ENCODE measurements around the gene HIP1.
"Not testable (repeated sequence)": the region's sequence is repeated elsewhere in the genome, so short reads cannot be mapped to it uniquely, and the experiment has no call there.

HIP1 gene

DNA sequence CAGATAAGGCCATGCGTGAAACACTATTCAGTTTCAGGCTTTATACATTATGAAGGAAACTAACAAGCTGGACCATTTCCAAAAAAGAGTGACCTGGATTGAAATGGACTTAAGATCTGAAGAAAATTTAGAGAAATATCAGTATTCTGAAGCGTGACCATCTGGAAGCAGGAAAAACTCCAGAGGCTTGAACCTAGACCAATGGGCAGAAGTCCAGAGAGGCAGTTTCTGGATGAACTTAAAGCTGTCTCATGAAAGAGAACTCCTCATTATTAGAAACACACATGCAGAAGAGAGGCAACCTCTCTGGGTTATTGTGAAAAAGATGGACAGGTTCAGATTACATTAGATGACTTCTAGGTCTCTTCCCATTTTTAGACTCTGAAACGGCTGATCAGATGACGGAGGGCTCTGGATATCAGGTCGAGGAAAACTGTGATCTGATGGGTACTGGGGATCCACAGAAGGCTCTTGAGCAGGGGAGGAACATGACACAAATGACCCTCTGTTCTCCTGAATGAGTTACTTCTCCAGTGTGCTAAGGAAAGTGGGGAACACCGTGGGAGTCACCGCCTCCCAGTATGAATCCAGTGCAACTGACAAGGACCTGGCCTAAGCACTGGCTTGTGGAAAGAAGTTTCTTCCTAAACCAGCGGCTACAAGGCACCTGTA lies 130.2 kb downstream of the HIP1 start:
- DNase-seq, result no peak

DNA sequence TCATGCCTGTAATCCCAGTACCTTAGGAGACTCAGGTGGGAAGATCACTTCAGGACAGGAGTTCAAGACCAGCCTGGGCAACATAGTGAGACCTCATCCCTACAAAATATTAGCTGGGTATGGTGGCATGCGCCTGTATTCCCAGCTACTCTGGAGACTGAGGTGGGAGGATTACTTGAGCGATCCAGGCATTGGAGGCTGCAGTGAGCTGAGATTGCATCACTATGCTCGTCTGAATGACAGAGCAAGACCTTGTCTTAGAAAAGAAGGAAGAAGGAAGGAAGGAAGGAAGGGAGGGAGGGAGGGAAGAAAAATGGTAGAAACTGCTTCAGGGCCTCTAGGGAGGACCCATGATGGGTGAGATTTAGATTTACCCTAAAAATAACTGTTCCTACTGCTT lies 134.3 kb downstream of the HIP1 start:
- no peak for DNase-seq

DNA sequence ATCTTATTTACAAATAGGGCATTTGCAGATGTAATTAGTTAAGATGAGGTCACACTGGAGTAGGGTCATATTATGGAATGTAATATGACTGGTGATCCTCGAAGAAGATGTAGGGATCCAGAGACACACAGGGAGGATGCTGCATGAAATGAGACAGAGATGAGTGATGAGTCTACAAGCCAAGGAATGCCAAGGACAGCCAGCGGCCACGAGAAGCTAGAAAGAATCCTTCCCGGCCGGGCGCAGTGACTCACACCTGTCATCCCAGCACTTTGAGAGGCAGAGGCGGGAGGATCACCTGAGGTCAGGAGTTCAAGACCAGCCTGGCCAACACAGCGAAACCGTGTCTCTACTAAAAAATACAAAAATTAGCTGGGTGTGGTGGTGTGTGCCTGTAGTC lies 135.9 kb downstream of the HIP1 start:
- DNase-seq, result not testable (repeated sequence)

DNA sequence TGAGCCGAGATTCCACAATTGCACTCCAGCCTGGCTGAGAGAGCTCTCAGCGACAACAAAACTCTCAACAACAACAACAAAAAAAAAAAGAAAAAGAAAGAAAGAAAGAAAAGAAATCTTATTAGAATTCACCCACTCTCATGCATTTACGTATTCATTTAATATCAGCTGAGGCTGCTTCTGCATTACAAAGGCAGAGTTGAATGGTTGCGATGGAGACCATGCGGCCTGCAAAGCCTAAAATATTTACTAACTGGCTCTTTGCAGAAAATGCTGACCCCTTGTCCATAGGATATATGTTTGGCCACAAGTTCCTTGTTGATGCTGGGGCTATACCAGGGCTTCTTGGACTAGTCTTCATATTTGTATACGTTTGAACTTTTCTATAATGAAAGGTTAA lies 137.2 kb downstream of the HIP1 start:
- DNase-seq, result no peak

DNA sequence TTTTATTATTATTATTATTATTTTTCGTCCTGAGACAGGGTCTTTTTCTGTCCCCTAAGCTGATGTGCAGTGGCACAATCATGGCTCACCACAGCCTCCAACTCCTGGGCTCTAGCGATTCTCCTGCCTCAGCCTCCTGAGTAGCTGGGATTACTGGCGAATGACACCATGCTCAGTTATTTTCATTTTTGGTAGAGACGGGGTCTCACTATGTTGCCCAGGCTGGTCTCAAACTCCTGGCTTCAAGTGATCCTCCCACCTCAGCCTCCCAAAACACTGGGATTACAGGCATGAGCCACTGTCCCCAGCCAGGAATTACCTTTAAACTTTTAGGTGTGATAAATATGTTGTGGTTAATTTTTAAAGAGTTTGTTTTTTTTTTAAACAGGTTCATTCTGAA lies 138.0 kb downstream of the HIP1 start:
- DNase-seq, result not testable (repeated sequence)

DNA sequence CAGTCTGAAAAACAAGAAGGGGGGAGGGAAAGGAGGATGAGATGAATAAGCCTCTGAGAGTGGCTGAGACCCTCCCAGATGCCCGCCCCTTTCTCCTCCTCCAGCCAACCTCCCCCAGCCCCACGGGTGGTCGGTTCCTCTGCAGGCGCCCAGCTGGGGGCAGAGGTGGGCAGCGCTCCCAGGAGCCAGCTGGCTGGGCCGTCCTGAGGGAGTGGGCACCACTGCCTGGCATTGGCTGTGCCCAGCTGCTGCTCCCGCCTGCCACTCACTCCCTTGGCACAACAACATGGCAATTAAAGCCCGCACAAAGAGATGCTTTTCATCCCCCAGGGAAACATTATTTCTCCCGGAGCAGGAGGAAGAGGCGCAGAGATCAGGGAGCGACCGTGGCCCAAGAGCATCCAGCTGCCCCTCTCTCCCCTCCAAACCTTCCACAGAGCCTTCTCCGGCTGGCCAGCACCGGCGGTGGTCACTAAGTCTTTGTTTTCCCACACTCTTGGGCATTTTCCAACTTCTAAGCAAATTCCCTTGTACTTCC lies 139.4 kb downstream of the HIP1 start:
- no peak for DNase-seq

DNA sequence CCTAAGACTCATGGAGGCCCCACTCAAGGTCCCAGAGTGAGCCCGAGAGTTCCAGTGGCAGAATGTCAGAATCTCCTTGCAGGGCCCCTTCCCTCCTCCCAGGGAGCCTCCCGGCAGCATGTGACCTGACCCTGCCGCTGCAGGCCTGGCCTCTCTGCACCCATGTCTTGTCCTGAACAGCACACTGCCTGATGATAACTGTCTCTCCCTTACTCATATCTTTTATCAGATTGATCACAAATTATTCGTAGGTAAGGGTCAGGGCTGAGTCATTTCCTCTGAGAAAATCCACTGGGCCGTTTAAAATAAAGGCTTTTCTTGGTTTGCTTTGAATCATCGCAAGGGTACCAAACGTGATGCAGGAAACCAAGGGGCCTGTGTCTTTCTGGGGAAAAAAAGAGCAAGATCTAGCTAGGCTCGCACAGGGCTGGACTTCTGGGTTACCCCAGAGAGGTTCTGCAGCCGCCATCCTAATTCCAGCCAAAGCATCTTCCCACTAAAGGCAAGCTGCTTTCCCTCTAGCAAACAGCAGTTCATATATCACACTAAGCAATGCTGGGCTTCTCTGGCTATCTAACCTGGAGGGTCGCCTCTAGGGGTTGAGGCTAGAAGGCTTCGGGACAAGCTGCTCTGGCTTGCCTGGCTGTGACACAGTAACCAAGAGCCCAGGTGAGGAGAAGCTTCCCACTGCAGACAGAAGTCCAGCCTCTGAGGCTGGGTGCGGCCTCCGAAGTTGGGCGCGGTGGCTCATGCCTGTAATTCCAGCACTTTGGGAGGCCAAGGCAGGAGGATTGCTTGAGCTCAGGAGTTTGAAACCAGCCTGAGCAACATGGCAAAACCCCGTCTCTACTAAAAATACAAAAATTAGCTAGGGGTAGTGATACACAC lies 141.8 kb downstream of the HIP1 start:
- no peak for DNase-seq

DNA sequence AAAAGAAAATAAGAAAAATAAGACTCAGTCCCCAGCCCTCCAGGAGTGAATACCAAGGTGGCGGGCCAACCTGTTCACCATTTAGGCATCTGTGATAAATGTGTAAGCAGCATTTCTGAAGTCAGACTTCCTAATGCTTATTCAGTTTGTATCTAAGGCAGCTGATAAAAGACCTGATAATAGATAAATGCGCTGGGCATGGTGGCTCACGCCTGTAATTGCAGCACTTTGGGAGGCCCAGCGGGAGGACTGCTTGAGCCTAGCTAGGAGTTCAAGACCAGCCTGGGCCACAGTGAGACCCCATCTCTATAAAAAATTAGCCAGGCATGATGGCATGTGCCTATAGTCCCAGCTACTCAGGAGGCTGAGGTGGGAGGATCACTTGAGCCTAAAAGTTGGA lies 143.0 kb downstream of the HIP1 start:
- DNase-seq, result no peak

DNA sequence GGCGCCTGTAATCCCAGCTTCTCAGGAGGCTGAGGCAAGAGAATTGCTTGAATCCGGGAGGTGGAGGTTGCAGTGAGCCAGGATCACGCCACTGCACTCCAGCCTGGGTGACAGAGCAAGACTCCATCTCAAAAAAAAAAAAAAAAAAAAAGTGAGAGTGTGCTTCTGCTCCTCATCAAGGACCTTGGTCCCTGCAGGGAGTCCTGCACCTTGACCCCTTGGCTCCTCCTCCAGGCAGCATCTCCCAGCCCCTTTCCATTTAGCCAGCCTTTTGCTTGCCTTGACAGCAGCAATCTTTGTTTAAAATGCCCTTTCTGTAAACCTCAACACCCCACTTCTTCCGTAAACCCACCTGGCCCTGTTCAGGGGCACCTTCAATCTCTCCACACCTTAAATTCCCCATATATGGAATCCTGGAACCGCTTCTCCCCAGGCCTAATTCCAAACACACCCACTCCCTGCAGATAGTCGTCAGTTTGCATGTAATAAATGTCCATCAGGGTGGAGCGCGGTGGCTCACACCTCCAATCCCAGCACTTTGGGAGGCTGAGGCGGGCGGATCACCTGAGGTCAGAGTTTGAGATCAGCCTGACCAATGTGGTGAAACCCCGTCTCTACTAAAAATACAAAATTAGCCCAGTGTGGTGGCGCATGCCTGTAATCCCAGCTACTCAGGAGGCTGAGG lies 145.1 kb downstream of the HIP1 start:
- DNase-seq, result not testable (repeated sequence)

DNA sequence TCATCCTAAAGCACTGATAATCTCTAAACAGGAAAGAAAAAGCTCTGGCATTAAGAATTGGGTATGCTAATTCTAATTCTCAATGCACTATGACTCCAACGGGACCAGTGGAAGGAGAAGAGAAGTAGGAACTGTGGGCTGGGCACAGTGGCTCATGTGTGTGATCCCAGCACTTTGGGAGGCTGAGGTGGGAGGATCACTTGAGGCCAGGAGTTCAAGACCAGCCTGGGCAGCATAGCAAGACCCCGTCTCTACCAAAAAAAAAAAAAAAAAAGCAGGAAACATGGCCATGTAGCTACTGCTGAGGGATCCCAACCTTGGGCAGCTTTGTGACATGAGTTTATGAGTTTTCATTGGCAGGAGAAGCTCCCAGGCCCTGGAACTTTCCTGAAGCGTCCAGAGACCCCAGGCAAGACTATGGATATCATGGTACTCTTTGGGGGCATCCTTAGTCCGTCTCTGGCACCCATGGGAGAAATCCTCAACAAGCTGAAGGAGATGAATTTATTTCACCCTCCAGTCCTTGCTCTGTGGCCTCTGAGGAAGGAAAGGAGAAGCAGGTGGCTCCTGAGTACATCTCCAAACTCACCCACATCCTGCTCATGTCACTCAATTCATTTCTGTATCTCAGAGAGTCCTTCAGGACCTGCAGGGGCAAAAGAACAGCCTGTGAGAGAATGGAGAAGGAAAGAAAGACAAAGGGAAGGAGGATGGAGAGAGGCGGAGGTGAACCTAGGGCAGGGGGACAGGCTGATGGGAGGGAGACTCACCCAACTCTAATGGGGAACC lies 147.1 kb downstream of the HIP1 start:
- DNase-seq, result no peak

DNA sequence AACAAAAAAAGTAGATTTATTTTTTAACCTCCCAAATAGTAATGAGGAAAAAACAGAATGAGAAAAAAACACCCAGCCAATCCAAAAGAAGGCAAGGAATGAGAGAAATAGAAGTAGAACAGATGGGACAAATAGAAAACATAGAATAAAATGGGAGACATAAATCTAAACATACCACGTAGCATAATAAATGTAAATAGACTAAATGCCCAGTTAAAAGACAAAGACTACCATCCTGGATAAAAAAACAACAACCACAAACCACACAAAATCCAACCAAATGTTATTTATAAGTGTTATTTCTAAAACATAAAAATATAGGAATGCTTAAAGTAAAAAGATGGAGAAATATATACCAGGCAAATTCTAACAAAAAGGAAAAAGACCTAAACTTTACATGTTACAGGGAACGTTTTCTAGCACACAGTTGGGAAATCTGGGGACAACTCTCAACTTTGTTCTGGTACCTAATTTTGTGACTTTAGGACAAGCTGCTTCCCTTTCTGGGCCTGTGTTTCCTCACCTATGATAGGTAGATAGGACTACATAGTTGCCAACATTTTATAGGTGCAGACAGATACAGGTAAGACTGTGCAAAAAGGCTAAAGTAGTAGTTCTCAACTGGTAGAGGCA lies 148.3 kb downstream of the HIP1 start:
- DNase-seq, result no peak

DNA sequence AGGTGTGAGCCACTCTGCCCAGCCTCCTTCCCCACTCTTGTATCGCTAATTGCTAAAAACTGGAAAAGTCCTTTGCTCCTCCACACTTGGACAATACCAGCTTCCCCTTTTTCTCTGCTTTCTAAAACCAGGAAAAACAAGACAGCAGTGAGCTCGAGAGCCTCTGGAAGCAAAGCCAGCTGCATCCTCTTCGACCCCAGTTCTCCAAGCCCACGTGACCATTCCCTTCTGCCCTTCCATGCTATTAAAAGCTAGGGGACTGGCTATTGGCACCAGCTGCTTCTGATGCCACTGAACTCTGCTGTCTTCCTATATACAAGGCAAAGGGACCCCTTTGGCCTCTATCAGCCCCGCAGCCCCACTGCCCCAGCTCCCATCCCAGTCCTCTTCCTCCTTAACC lies 154.4 kb downstream of the HIP1 start:
- DNase-seq, result no peak

DNA sequence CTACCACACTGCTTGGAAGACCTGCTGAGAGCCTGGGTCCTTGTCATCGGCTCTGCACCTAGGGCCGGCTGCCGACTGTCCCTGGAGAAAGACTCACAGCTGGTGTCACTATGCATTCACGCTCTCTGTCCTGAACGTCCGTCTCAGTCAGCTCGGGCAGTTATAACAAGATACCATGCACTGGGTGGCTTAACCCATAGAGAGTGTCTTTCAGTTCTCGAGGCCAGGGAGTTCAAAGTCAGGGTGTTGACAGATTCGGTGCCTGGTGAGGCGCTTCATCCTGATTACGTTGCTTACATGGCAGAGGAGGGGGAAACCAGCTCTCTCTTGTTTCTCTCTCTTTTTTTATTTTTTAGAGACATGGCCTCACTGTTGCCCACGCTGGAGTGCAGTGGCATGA lies 155.5 kb downstream of the HIP1 start:
- no peak for DNase-seq

DNA sequence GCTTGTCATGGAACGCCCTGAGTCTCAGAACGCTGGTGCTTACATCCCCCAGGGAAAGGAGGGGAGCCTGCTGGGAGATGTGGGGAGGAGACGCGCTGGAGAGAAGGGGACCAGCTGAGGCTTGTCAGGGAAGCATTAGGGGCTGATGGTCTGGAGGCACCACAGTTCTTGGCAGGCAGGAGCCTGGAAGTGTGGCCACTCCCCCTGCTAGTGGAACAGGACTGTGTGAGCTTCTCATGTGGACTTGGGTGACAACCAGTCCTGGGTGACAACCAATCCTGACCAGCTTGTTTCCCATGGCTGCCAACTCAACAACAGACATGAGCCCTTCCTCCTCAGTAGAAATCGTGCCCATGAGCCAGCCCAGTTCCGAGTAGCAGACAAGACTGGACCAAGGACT lies 158.8 kb downstream of the HIP1 start:
- no peak for DNase-seq

DNA sequence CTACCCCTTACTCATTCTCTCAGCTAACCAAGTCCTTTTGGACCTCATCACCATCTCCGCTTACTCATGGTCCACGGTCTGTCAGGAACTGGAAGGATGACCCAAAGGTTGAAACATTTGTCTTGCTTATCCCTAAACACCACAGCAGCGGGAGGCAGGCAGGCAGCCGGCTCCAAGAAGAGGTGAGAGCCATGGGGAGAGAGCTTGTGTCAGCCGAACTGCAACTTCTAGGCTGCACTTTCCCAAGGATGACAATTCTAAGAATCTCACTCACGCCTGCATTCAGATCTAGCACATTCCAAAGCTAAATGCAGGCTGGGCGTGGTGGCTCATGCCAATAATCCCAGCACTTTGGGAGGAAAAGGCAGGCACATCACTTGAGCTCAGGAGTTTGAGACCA lies 160.7 kb downstream of the HIP1 start:
- DNase-seq, result no peak

DNA sequence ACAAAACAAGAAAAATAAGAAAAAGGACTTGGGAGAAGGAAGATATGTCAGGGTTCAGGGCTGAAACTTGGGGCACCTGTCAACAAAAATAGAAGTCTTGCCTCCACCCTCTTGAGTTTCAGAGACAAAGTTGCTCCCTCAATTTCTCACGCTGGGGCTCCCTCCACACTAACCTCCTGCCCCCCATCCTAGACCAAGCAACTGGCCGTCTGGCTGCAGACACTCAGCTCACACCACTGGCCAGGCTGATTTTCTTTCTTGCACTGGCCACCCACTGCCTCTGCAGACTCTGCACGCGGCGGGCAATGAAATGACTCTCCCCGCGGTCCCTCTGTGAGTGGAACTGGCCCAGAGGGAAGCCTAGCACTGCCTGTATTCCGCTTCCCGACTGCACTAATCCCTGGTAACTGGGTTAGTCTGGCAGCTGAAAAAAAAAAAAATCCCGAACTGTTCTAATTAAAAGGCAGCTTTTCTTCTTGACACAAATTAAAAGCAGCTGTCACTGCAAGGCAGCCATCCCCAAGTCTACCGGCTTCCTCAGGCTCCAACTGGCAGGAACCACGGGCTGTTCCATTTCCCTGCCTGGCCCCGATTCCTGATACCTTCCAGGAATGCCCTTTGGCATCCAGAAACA lies 163.1 kb downstream of the HIP1 start:
- DNase-seq, result no peak

DNA sequence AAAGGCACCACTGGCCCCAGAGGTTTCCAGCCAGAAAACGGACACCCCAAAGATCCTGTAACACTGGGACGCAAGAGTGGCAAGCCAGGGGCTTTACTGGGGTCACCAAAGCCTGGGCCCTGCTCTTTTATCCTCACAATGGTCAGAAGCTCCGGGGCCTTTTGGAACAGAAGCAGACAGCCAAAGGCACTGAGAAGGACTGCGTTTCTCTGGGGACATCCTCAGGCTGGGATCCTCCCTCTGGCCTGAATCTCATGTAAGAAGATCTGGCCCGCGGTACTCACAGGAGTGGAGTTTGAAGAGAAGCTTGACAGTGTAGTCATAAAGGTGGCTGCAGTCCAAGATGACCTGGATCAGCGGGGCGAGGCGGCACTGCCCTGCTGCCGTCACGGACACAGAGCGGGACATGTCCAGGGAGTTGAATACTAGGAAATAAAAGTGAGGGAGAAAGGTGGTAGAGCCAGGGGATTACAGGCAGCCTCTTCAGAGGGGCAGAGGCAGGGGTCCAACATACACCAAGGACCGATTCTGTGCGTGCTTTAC lies 165.2 kb downstream of the HIP1 start:
- no peak for DNase-seq

DNA sequence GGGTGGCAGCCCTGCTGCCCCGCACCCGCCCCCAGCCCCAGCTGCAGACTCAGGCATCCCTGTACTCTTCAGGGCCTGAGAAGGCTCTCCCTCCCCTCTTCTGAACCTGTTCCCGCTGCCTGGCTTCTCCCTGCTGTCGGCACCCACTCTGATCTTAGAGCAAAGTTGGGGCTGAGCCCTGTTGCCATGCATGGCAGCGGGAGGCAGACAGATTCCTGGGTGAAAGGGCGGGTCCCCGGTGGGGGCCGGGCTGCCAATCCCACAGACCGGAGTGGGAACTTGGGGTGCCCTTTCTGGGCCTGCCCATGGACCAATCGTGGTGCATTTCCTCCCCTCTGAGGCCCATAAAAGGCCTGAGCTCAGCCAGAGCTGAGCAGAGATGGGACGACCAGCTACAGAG lies 165.9 kb downstream of the HIP1 start:
- DNase-seq, result no peak

DNA sequence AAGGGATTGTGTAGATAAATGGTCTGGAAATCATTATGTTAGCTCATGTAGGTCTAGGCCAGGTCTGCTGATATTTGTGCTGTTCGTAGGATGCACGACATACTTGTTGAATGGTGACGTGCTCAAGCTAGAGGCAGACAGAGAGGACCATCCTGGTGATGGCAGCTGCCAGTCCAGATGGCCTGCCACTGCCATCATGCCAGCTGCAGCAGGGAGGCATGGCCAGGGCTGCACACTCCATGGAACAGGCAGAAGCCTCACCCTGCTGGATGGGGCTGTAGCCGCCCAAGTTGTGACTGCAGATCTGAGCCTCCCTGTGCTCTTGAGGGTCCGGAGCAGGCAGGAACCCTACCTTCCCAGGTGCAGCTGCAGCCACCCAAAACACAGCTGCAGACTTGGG lies 166.3 kb downstream of the HIP1 start:
- no peak for DNase-seq

DNA sequence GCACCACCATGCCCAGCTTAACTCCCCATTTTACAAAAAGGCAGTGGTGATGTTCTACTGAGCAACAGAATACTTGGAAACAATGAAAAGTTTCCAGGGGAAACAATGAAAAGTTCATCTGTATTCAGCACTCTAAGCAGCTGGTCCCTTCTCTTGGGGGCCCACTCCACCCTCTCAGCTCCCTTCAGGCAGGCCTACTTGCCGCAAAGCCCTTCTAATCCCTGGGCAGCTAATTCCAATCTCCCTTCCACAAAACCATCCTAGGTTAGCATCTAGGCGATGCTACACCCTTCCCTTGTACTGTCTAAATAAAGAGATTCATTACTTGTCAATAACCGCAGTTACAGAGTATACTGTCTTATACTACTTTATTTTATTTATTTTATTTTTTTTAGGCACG lies 167.5 kb downstream of the HIP1 start:
- DNase-seq, result no peak

DNA sequence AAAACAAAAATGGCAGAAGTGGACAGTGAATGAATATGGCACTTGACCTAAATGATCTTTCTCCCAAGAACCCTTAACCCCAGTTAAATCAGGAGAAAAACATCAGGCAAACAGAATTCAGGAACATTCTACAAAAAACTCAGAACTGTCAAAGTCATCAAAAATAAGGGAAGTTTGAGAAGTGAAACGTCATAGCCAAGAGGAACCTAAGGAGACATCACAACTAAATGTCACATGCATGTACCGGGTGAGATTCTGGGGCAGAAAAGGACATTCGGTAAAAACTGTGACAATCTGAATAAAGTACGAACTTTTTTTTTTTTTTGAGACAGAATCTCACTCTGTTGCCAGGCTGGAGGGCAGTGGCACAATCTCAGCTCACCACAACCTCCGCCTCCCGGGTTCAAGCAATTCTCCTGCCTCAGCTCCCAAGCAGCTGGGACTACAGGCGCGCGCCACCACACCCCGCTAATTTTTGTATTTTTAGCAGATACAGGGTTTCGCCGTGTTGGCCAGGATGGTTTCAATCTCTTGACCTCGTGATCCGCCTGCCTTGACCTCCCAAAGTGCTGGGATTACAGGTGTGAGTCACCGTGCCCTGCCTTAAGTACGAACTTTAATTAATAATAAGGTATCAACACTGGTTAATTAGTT lies 169.0 kb downstream of the HIP1 start:
- not testable (repeated sequence) for DNase-seq
